Measurements from ENCODE around the gene FN3K.
A peak's percentile ranks its signal among the peaks of the same experiment; 100 is the strongest.

The FN3K gene

DNA sequence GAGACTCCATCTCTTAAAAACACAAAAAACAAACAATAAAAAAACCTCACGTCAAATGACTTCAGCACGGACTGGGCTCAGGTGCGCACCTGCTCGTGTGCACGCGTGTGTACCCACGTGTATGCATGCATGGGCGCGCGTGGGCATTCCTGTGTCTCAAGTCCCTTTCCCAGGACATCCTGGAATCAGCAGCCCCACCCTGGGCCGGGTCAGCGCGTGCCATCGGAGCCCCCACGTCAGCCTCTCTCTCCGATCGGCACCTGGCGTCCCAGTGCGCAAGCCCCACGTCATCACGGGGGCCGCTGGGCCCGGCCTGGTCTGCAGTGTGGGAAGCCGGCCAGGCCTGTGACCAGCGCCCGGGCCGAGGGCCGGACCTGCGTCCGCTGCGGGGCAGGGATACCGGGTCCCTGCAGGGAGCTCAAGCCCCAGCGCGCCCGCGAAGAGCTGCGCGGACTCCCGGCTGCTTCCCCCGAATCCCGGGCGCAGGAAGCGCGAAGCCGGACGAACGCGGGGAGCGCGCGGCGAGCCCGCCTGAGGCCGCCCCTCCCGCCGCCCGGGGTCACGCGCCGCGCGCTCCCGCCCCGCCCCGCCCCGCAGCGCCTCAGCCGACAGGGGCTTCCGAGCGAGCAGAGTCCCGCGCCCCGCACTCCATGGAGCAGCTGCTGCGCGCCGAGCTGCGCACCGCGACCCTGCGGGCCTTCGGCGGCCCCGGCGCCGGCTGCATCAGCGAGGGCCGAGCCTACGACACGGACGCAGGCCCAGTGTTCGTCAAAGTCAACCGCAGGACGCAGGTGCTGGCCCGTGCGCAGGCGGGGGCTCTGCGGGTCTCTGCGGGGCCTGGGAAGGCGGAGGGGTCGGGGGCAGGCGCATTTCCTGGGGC is at the start of gene FN3K:
FN3K (plus strand) TSS at position 629 of the 880 bp plus-strand sequence; CDS start at position 651, 22 bp downstream.
- no peak for DNase-seq (ENCODE audit: low read depth)

DNA sequence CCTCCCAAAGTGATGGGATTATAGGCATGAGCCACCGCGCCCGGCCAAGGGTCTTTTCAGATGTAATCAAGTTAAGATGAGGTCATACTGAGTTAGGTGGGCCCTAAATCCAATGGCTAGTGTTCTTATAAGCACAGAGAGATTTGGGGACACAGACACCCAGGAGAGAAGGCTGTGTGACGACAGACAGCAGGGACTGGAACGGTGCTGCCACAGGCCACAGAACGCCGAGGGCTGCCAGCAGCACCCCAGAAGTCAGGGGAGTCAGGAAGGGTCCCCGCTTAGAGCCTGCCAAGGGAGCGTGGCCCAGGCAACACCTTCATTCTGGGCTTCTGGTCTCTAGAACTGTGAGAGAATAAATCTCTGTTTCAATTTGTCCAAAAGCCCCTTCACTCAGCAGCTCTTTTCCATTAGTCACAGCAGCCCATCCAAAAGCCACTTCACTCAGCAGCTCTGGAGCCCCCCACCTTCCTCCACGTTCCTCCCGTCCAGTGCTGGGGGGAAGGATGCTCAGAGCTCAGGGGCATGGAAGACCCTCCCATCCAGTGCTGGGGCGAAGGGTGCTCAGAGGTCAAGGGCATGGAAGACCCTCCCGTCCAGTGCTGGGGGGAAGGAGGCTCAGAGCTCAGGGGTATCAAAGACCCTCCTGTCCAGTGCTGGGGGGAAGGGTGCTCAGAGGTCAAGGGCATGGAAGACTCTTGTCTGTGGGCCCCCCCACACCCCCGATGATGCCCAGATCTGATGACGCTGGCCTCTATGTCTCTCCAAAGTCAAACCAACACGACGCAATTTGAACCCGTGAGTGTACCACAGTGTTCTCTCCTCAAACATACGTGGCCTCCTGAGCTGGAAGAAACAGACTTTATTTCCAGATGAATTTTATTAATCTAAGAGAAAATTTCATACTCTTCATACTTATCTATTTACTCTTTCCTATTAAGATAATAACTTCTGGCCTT is 48.8 kb upstream of the FN3K start:
- DNase-seq (ENCODE audit: low read depth) = no peak

DNA sequence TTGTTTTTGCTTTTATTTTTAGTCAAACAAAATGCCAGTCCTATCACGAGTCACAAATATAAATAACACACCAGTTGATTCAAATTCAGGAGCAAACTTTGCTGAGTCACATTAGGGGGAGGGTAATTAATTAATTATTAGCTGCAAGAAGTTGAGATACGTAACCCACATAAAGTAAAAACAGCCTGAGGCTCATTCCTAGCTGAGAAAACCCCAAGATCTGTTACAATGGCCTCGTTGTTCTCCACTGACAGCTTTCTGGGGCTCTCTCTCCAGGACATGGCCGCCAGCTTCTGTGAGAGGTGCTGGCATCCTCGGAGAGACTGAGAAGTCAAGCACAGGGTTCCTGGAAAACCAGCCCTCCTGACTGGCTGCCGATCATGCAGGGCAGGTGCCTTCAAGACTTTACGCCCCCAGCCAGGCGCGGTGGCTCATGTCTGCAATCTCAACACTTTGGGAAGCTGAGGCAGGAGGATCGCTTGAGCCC is 48.0 kb upstream of the FN3K start:
- no peak for DNase-seq (ENCODE audit: low read depth)

DNA sequence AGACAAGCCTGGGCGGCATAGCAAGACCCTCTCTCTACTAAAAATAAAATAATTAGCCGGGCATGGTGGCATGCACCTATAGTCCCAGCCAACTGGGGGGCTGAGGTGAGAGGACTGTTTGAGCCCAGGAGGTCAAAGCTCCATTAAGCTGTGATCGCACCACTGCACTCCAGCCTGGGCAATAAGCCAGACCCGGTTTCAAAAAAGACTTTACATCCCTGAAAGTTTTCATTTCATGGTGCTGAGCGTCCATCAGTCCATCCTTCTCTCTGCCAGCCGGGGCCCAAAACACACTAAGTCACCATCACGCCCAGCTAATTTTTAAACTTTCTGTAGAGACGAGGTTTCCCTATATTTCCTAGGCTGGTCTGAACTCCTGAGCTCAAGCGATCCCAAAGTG is 47.5 kb upstream of the FN3K start:
- no peak for DNase-seq (ENCODE audit: low read depth)

DNA sequence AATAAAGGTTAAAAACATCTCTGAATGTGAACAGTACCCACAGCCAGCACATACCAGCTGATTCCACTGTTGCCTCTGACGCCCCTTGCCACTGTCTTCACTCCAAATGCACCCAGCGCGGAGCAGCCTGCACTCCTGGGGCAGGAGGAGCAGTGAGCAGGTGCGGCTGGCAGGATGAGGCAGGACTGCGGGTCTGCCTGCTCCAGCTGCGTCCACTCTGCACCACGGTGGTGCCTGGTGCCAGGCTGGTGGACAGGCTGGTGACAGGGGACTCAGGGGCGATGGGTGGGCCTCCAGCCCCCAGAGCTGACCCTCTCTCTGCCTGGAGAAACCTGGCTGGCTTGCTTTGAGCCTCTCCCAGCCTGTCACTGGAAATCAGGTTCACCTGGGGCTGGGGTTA is 46.3 kb upstream of the FN3K start:
- no peak for DNase-seq (ENCODE audit: low read depth)

DNA sequence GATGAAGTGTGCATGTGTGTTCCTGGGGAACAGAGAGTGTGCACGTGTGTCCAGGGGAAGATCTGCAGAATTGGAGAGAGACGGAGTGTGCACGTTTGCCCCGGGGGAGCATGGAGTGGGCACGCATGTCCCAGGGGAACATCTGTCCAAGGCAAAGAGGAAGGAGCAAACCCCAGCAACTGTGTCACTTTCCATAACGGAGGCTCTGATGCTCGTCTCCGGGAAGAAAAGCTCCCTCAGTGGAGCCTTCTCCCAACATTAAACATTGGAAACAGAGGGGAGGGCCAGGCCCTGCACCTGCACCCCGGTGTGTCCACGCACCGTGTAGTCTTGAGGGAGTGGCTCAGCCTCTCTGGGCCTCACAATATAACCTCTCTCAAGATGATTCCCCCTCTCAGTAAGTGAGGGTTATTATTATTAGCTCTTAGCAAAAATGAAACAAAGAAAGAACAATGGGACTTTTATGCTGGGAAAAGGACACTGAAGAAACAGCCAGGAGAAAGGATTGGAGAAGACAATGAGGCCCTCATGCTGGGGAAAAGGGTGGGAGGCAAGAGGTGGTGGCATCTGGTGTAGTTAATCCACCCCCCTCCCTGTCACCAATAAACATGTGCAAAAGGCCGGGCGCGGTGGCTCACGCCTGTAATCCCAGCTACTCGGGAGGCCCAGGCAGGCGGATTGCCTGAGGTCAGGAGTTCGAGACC is 44.5 kb upstream of the FN3K start:
- DNase-seq (ENCODE audit: low read depth) = no peak

DNA sequence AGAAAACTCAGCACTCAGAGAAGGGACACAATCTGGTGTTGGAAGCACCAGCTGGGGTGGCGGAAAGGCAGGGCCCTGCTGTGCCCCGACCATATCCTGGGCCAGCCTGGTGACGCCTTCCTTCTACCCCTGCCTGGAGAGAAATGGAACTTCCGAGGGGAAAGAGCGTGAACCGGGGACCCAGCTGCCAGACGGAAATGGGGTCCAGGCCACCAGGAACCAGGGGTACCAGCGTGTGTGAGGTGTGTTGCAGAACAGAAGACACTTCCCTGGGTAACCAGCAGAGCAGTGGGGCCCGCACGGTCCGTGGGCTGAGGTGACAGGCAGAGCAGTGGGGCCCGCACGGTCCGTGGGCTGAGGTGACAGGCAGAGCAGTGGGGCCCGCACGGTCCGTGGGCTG is 43.7 kb upstream of the FN3K start:
- no peak for DNase-seq (ENCODE audit: low read depth)

DNA sequence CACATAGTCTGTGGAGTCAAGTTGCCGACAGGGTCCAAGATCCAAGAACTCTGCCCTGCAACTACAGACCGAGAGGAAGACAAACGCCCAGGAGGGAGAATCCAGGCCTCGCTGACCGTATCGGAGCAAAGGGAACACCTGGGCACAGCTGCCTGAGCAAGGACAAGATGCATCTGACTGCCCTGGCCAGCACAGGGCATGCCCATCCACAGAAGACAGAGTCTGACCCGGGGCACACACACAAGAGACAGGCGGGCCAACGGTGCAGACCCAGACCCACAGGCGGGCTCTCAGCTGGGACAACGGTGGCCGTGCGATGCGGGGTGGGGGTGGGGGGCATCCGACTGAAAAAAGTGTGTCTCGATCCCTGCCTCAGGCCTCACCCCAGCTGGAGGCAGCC is 43.1 kb upstream of the FN3K start:
- DNase-seq (ENCODE audit: low read depth) = no peak

DNA sequence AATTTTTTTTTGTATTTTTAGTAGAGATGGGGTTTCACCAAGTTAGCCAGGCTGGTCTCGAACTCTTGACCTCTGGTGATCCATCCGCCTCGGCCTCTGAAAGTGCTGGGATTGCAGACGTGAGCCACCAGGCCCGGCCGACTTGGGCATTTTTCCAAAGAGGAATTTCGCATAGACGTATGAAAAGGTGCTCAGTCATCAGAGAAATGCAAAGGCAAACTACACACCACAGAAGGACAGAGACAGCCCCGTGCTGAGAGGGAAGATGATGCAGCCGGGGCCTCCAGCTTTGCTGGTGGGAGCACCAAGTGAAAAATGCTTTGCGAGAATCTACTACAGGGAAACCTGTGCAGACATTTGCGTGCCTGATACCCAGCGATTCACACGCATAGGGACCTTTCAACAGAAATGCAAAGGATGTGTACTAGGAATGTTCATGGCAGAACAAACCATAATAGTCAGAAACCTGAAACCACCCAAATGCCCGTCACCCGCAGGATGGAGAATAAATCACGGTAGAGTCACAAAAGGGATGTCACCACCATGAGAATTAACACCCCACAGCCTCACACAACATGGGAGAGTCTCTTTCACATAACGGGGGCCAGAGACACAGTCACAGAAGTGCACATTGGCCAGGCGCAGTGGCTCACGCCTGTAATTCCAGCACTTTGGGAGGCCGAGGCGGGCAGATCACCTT is 42.1 kb upstream of the FN3K start:
- DNase-seq (ENCODE audit: low read depth) = no peak

DNA sequence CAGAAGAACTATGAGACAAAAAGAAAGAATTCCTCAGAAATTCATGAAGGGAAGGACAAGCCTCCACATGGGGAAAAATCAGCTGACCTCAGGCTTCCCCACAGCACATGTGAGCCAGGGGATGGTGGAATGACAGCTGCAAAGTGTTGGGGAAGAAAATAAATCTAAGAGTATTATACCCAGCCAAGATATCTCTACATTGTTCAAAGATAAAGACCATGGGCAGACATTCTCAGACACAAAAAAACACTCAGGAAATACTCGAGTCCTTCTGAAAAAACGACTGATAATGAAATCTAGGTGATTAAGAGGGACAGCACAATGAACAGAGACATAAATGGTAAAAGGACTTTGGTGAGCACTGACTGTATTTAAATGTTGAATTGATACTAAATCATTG is 40.8 kb upstream of the FN3K start:
- no peak for DNase-seq (ENCODE audit: low read depth)

DNA sequence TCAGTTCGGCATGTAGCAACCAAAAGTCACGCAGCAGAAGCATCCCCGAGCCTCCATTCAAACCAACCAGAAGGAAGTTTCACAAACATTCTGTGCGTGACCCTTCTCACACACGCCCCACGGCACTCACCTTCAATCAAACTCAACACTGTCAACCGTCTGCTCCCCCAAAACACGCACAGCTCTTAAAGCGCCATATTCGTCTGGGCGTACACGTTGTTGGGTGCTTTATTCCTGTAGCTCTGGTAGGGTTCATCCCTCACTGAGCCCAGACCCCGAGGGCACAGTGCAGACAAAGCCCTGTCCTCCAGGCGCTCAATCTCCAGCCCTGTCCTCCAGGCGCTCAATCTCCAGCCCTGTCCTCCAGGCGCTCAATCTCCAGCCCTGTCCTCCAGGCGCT is 39.2 kb upstream of the FN3K start:
- no peak for DNase-seq (ENCODE audit: low read depth)

DNA sequence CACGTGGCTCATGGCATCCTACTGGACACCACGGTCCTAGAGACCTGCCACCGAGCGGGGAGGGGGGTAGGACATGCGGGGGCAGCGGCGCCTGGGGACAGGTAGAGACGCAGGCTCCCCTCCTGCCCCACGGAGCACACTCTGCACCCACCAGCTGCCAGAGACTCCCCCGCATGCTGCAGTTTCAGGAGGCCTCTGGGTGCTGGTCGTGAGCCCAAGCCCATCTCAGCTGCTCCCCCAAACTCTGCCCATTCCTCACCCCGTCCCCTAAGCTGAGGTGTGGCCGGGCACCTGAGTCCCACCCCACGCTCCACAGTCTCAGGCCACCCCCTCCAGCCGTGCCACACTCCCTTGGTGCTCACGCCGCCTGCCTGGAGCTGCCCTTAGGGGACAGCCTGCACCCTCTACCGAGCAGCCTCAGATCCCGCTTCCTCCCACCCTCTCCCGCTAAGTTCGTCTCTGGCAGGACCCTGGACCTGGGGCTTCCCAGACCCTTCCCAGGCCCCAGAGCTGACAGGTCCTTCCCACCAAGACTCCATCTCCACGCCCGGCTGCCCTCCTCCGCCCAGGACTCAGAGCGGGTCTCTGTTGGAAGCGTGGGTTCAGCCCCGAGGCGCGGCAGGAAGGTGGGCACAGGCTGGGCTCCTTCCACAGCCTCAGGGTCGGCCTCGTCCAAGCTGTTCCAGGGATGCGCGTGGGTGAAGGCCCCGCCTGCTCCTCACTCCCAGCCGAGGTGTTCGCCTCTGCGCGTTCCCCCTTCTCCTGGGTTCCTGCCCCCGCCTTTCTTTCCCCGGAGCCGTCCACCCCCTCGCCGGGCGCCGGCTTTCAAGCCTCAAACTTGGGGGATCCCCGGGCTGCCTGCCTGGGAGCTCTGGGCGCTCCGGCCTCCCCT is 38.3 kb upstream of the FN3K start:
- no peak for DNase-seq (ENCODE audit: low read depth)

DNA sequence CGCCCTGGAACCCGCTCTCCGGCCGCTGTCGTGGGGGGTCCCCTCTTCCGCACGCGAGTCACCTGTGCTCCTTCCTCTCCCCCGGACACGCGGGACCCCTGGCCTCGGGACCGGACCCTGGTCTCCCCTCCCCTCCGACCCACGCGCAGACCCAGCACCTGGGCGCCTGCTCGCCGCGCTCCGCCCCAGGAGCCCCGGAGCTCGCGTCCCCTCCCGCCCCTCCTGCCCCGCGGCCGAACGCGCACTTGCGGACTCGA is 37.7 kb upstream of the FN3K start:
- DNase-seq (ENCODE audit: low read depth) = no peak

DNA sequence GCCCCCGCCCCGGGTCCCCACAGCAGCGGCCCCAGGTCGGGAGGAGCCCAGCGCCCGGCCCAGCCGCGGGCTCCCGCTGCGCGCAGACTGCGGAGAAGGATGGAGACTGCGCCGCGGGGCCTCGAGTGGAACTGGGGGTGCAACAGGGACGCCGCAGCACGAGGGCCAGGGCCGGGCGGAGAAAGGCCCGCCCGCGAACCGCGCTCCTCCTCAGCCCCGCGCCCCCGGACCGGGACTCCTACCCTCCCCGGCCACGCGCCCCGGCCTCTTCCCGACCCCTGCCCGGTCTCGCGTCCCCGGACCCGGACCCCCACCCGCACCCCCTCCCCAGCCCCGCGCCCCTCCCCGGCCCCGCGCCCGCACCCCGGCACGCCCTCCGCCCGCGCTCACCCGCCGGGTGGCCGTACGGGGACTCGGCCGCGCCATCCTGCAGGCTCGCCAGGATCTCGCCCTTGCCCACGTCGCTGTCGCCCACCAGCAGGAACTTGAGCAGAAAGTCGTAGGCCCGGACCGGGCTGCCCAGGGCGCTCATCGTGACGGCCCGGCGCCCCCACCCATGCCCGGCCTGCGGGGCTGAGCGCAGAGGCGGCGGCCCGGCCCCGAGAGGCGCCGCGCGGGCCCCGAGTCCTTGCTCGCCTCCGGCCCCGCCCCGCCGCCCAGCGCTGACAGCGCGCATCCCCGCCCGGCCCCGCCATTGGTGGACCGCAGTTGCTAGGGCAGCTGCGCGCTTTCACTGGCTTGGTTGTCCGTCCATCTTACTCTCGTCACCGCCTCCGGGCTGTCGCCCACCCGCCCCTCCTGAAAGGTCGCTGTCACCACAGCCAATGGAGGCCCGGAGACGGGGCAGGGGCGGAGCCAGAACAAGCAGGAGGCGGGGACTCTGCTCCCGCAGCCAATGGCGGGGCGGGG is 37.1 kb upstream of the FN3K start, which contains the start of gene RAB40B:
RAB40B (minus strand) TSS at position 634 of the 909 bp plus-strand sequence; CDS start at position 532, 102 bp downstream.
- peak; percentile 97 for DNase-seq (ENCODE audit: low read depth)

DNA sequence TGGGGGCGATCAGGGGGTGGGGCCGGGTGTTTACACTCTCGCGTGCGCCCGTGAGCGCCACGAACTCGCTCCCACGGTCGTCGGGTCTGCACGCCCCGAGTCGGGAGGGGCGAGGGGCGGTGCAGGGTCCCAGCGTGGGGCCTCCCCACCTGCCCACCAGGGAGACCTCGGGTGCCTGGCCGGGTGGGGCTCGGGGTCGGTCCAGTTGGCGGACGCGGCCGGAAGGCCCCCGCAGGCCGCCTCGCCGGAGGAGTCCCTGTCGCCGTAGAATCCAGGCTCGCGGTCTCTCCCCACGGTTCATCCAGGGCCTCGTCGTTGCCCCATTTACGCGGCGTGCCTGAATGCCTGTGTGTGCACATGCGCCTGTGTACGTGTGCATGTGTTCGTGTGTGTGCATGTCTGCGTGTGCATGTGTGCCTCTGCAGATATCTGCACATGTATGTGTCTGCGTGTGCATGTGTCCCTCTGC is 36.4 kb upstream of the FN3K start:
- DNase-seq (ENCODE audit: low read depth) = no peak

DNA sequence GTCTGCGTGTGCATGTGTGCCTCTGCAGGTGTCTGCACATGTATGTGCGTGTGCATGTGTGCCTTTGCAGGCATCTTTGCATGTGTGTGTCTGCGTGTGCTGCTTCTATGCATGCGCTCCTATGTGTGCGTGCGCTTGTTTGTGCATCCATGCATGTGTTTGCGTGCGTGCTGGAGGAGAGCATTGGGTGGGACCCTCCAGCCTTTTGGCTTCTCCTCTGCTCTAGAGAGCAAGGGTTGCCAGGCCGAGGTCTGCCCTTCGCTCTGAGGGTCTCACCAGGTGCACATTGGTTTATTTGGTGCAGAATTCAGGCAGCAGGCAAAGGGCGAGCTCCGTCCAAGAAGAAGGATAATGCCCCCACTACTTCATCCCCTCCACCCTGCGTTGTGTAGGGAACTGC is 35.9 kb upstream of the FN3K start:
- no peak for DNase-seq (ENCODE audit: low read depth)

DNA sequence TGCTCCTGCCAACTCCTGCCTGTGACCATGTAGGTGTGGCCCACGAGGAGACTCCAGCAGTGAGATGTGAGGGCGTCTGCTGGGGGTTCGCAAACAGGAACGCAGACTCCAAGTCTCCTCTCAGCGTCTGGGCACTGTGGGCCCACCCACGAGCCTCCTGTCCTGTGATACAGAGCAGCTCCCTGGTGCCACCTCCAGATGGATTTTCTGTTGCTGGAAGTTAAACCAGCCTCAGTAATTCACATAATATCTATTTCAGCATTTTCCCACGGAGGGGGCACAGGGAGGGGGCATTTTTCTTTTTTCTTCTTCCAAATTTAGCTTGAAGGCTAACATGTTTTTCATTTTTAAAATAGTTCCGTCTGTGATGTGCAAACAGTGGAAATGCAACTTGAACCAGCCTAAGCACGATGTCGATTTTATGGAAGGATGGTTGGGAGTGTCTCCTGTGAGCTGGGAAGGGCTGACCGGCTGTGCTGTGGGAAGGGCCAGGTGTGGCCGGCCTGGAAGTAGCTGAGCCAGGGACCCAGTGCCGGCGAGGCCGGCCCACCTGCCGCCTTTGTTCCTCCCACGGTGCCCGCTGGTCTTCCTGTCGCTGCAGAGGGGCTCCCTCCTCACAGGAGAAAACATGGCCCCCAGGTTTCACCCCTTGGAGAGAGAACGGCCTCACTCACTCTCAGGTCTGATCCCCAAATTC is 33.0 kb upstream of the FN3K start:
- DNase-seq (ENCODE audit: low read depth) = no peak

DNA sequence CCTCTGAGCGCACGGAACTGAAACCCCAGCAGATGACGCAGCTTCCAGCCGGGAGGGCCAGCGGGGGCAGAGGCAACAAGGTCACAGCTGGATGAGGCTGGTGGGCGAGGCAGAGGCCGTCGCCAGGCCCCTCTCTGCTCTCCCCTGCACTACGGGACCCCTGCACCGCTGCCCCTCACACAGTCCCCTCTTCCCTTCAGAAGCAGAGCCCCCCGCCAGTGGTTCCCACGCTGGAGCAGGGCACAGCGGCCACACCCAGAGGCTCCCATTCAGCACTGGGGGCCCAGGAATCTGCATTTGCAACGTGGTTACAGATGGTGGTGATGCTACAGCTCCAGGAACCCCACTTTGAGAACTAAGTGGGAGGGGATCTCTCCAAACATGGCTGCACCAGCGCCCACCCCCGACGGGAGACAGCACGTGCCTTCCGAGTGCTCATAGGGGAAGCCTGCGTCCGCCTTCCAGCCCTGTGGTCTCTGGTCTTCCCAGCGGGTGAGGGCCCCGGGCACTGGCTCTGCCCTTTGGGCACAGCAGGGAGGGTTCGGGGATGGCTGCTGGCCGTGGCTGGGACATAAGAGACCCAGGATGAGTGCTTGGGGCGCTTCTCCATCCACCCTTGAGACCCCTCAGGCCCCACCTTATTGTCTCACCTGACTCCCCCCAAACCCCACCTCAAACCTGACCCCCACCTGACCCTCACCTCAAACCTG is 32.2 kb upstream of the FN3K start:
- no peak for DNase-seq (ENCODE audit: low read depth)

Data from activated T-cell treated with anti-CD3 and anti-CD28 coated beads for 24 hours (primary cell).